CD4-positive, alpha-beta T cell treated with Interleukin-21 for 1 hour (primary cell): Measurements from ENCODE around the gene PAM.
A peak's percentile ranks its signal among the peaks of the same experiment; 100 is the strongest.

Experiments
- DNase-seq: peaks from one replicate; pipeline ENCODE4 v3.0.0-alpha.2; 2020

Gene PAM

GRCh38 chr5:102782217-102782872, 27.2 kb downstream of the PAM start:
- DNase-seq: no peak

- DNase-seq: no peak
These were observed 32.0 kb downstream of the PAM start for GRCh38 chr5:102787134-102787533.

- no peak for DNase-seq
These were observed 33.7 kb downstream of the PAM start for GRCh38 chr5:102788788-102789187.

- no peak for DNase-seq
These were observed 34.4 kb downstream of the PAM start for GRCh38 chr5:102789469-102789868.

GRCh38 chr5:102790748-102791147, 35.6 kb downstream of the PAM start:
- no peak for DNase-seq

GRCh38 chr5:102792705-102793104, 37.6 kb downstream of the PAM start:
- DNase-seq: peak; percentile 30

GRCh38 chr5:102794047-102794446, 38.9 kb downstream of the PAM start:
- no peak for DNase-seq

GRCh38 chr5:102794677-102795331, 39.7 kb downstream of the PAM start:
- no peak for DNase-seq

- no peak for DNase-seq
These were observed 40.4 kb downstream of the PAM start for GRCh38 chr5:102795526-102795925.

GRCh38 chr5:102796009-102796408, 40.9 kb downstream of the PAM start:
- no peak for DNase-seq

GRCh38 chr5:102796498-102796897, 41.4 kb downstream of the PAM start:
- DNase-seq: no peak

- DNase-seq: no peak
These were observed 42.3 kb downstream of the PAM start for GRCh38 chr5:102797322-102797884.

GRCh38 chr5:102798104-102798785, 43.1 kb downstream of the PAM start:
- no peak for DNase-seq

GRCh38 chr5:102799017-102799416, 43.9 kb downstream of the PAM start:
- no peak for DNase-seq

GRCh38 chr5:102800427-102800826, 45.3 kb downstream of the PAM start:
- no peak for DNase-seq

GRCh38 chr5:102801371-102801770, 46.3 kb downstream of the PAM start:
- peak; percentile 53 for DNase-seq

GRCh38 chr5:102802708-102803458, 47.8 kb downstream of the PAM start:
- no peak for DNase-seq

- DNase-seq: no peak
These were observed 52.9 kb downstream of the PAM start for GRCh38 chr5:102807878-102808502.

- no peak for DNase-seq
These were observed 53.9 kb downstream of the PAM start for GRCh38 chr5:102809033-102809432.

GRCh38 chr5:102811972-102812371, 56.9 kb downstream of the PAM start:
- no peak for DNase-seq

- DNase-seq: no peak
These were observed 58.6 kb downstream of the PAM start for GRCh38 chr5:102813740-102814139.

GRCh38 chr5:102815084-102815483, 60.0 kb downstream of the PAM start:
- no peak for DNase-seq
